Activated CD8-positive, alpha-beta T cell treated with anti-CD3 and anti-CD28 coated beads for 36 hours (primary cell): ENCODE results near the gene GBA2. TPM values are rescaled to one million over a fixed set of nuclear protein-coding genes. Genes with fewer than 3 reads are reported as not detected.

Source experiments
- ATAC-seq: fragments of 200-7000 bp; cut with Tn5 transposase; one replicate; pipeline ENCODE4 v1.10.0; 2021; ENCODE audit warnings: mild to moderate bottlenecking, moderate library complexity
- CTCF ChIA-PET: fragments of 350-600 bp; sonication (Branson Sonifier 250); formaldehyde crosslinking; loops from one replicate; lab custom pipeline; 2021; ENCODE audit warnings: antibody characterized with exemption; lab: Charles Lee
- POLR2A ChIA-PET: fragments of 350-600 bp; sonication (Branson Sonifier 250); formaldehyde crosslinking; loops from one replicate; lab custom pipeline; 2021; ENCODE audit warnings: antibody characterized with exemption; lab: Charles Lee
- DNase-seq: peaks from one replicate; pipeline ENCODE4 v3.0.0-alpha.2; 2020
- H3K27ac Mint-ChIP-seq: one replicate; pipeline ENCODE4 v1.8.0; 2021; ENCODE audit warnings: mild to moderate bottlenecking, mixed read lengths
- H3K27me3 Mint-ChIP-seq: one replicate; pipeline ENCODE4 v1.8.0; 2021; ENCODE audit warnings: mixed read lengths
- H3K36me3 Mint-ChIP-seq: one replicate; pipeline ENCODE4 v1.8.0; 2021; ENCODE audit warnings: low read depth, mixed read lengths
- H3K4me1 Mint-ChIP-seq: one replicate; pipeline ENCODE4 v1.8.0; 2021; ENCODE audit warnings: low read depth, mixed read lengths
- H3K4me3 Mint-ChIP-seq: one replicate; pipeline ENCODE4 v1.8.0; 2021; ENCODE audit warnings: mild to moderate bottlenecking, moderate library complexity, mixed read lengths
- H3K9me3 Mint-ChIP-seq: one replicate; pipeline ENCODE4 v1.8.0; 2021; ENCODE audit warnings: mixed read lengths
- intact Hi-C: fragments of 100-400 bp; cut with micrococcal nuclease; formaldehyde crosslinking; loops from one replicate; pipeline ENCODE4 v1.10.0; 2022
- total RNA-seq, 2 experiments: library from RNA; stranded (reverse); gene quantifications; one replicate each; pipeline ENCODE4 v1.2.3, GENCODE V29; 2021
- TF ChIP-seq, protein P1 (sequence below): fragments of 200-600 bp; IDR thresholded peaks from one replicate; pipeline ENCODE4 v1.8.0; 2022; ENCODE audit warnings: antibody characterized with exemption, mild to moderate bottlenecking

The GBA2 gene
- total RNA-seq, 2 experiments from 2014 or later, result 21.2 to 22.3 TPM

DNA sequence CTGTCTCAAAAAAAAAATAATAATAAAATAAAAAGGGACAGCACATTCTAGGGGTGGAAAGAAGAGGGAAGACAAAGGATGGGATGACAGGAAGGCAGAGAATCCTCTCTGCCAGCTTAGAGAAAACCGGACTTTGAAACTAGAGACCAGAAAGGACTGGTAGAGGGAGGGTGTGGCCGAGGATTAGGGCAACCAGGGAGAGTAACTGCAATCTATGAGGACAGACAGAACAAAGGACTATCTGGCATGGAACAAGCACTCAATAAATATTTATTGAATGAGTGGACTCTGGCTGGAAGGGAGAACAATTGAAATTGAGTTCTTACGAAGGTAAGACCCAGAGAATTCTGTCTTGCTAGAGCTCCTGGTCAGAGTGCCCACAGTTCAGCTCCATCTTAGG is 2.4 kb downstream of the GBA2 start:
- Mint-ChIP-seq H3K27me3 (no peaks in the 10 kb centered on the region), H3K27ac (no peak overlapping the region), H3K4me1 (peaks cover 46% of the 10 kb centered on the region), H3K9me3 (no peaks in the 10 kb centered on the region), H3K36me3 (peaks cover 15% of the 10 kb centered on the region), H3K4me3 (peak overlapping the region; percentile 85)
- intact Hi-C loops, result no loop called here
- no peak for DNase-seq
- TF ChIP-seq, protein P1, sequence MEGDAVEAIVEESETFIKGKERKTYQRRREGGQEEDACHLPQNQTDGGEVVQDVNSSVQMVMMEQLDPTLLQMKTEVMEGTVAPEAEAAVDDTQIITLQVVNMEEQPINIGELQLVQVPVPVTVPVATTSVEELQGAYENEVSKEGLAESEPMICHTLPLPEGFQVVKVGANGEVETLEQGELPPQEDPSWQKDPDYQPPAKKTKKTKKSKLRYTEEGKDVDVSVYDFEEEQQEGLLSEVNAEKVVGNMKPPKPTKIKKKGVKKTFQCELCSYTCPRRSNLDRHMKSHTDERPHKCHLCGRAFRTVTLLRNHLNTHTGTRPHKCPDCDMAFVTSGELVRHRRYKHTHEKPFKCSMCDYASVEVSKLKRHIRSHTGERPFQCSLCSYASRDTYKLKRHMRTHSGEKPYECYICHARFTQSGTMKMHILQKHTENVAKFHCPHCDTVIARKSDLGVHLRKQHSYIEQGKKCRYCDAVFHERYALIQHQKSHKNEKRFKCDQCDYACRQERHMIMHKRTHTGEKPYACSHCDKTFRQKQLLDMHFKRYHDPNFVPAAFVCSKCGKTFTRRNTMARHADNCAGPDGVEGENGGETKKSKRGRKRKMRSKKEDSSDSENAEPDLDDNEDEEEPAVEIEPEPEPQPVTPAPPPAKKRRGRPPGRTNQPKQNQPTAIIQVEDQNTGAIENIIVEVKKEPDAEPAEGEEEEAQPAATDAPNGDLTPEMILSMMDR, result no peak
- ChIA-PET CTCF (interaction anchor here (0.8 to 6.6 kb wide), 10 partner anchors 8 to 143 kb away, joined by 3 to 51 read pairs (median 6); no protein-coding TSS in a partner anchor), POLR2A (interaction anchor here (1.2 to 2.9 kb wide), 2 partner anchors 13 to 18 kb away, joined by 3 to 16 read pairs; partner anchors contain the start of genes CREB3 and TLN1)
- no peak for ATAC-seq

DNA sequence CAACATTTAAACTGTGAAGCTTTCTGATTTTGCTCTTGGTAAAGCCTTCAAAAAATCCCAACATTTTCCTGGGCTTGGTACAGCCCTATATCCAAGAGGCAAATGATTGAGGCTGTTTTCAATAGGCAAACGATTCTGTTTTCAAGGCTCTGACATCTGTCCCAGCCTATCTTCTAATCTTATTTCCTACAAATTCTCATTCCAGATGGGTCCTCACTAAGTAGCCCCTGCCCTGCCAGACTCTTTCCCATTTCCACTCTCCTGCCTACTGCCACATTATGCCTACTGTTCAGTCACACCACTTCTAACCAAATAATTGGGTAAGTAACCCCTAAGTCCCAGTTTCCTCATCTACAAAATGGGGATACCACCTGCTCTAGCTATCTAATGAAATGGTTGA is 3.5 kb downstream of the GBA2 start:
- intact Hi-C loops, result no loop called here
- Mint-ChIP-seq H3K27me3 (no peaks in the 10 kb centered on the region), H3K9me3 (no peaks in the 10 kb centered on the region), H3K27ac (peak overlapping the region; percentile 34), H3K4me3 (peak overlapping the region; percentile 29), H3K4me1 (peaks cover 48% of the 10 kb centered on the region), H3K36me3 (peaks cover 15% of the 10 kb centered on the region)
- no peak for DNase-seq
- TF ChIP-seq, protein P1, result no peak
- CTCF ChIA-PET, result interaction anchor here (0.6 to 6.6 kb wide), 9 partner anchors 9 to 160 kb away, joined by 3 to 51 read pairs (median 4); no protein-coding TSS in a partner anchor
- ATAC-seq, result no peak
- POLR2A ChIA-PET, result interaction anchor here (0.6 to 1.8 kb wide), 2 partner anchors 11 to 53 kb away, joined by 4 read pairs; no protein-coding TSS in a partner anchor

GRCh38 chr9:35743880-35744518 is 5.0 kb downstream of the GBA2 start:
- POLR2A ChIA-PET, result interaction anchor here (1.1 to 1.8 kb wide), 3 partner anchors 11 to 16 kb away, joined by 4 read pairs; partner anchors contain the start of gene CREB3
- Mint-ChIP-seq H3K4me3 (no peak overlapping the region), H3K27ac (no peak overlapping the region), H3K4me1 (peaks cover 45% of the 10 kb centered on the region), H3K36me3 (peaks cover 16% of the 10 kb centered on the region), H3K9me3 (no peaks in the 10 kb centered on the region), H3K27me3 (no peaks in the 10 kb centered on the region)
- ATAC-seq (no peak), DNase-seq (no peak)
- intact Hi-C loops, result no loop called here
- TF ChIP-seq, protein P1, result no peak
- CTCF ChIA-PET, result interaction anchor here (1.0 to 6.6 kb wide), 6 partner anchors 9 to 138 kb away, joined by 3 to 51 read pairs (median 4); partner anchors contain the start of genes ARHGEF39, CREB3 and TLN1

DNA sequence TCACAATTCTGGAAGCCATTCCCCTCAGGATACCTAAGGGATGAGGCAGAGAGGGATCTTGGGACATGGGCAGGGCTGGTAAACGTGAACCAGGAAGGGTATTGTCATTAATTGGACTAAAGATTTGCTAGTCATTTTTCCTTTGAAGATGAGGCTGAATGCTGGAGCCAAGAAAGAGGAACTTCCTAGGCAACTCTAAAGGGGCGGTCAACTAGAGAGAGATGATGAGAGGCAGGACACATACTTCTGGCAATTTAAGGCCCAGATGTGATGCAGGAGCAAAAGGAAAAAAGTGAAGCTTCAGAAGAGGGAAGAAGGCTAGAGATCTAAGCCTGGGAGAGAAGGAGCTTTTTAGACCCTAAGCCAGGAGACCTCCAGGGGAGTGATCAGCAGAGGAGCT is 5.6 kb downstream of the GBA2 start:
- DNase-seq, result no peak
- TF ChIP-seq, protein P1, result no peak
- no peak overlapping the region for H3K27ac Mint-ChIP-seq
- no peak overlapping the region for H3K4me3 Mint-ChIP-seq
- intact Hi-C loops, result no loop called here
- H3K27me3 Mint-ChIP-seq, result no peaks in the 10 kb centered on the region
- ChIA-PET CTCF (interaction anchor here (1.7 to 6.6 kb wide), 4 partner anchors 8 to 139 kb away, joined by 4 to 51 read pairs (median 6); partner anchors contain the start of genes CREB3 and TLN1), POLR2A (interaction anchor here (1.1 kb wide), 2 partner anchors 8 to 16 kb away, joined by 4 to 7 read pairs; no protein-coding TSS in a partner anchor)
- H3K4me1 Mint-ChIP-seq, result peaks cover 45% of the 10 kb centered on the region
- H3K36me3 Mint-ChIP-seq, result peaks cover 22% of the 10 kb centered on the region
- ATAC-seq, result no peak
- no peaks in the 10 kb centered on the region for H3K9me3 Mint-ChIP-seq
